Measurements from ENCODE around the gene DNAAF3.

DNAAF3 gene

GRCh38 chr19:55199620-55200204 lies 33.3 kb upstream of the DNAAF3 start:
- Histone ChIP-seq H3K9me3 (ENCODE audit: low read depth, low read length) (no peaks in the 10 kb centered on the region), H3K9ac (ENCODE audit: insufficient read length) (no peak overlapping the region), H3K4me3 (no peak overlapping the region), H3K27ac (no peak overlapping the region), H3K36me3 (ENCODE audit: insufficient read depth, low read length) (no peaks in the 10 kb centered on the region)
- TF ChIP-seq FOXP2 (optimal IDR thresholded peaks at IDR 0.05; ENCODE audit: control extremely low read depth, extremely low read length, insufficient read depth) (no peak), EZH2 (IDR thresholded peaks at IDR 0.05) (no peak), POLR2AphosphoS5 (IDR thresholded peaks at IDR 0.05; ENCODE audit: borderline replicate concordance, low read depth, low read length) (no peak)
- no peak for DNase-seq (ENCODE audit: low read depth, low spot score)

DNA sequence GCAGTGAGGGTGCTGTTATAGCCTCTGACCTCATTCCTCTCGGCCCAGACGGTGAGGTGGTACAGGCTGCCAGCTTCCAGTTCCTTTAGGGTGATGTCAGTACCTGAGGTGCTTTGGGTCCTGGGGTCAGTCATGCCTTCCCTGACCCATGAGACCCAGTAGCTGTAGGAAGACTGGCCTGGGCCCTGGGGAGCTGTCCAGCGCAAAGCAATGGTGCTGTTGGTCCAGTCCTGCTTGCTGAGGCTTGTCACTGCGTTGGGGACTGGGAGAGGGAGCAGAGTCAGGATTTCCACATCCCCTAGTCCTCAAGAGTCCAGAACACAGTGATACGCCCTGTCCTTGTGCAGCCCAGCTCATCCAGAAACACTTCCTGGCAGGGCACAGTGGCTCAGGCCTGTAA lies 32.2 kb upstream of the DNAAF3 start:
- TF ChIP-seq POLR2AphosphoS5 (IDR thresholded peaks at IDR 0.05; ENCODE audit: borderline replicate concordance, low read depth, low read length), result no peak
- no peak for TF ChIP-seq FOXP2 (optimal IDR thresholded peaks at IDR 0.05; ENCODE audit: control extremely low read depth, extremely low read length, insufficient read depth)
- no peak for TF ChIP-seq EZH2 (IDR thresholded peaks at IDR 0.05)
- H3K27ac ChIP-seq, result no peak overlapping the region
- no peak overlapping the region for H3K9ac ChIP-seq (ENCODE audit: insufficient read length)
- no peaks in the 10 kb centered on the region for H3K36me3 ChIP-seq (ENCODE audit: insufficient read depth, low read length)
- no peak overlapping the region for H3K4me3 ChIP-seq
- no peak for DNase-seq (ENCODE audit: low read depth, low spot score)
- no peaks in the 10 kb centered on the region for H3K9me3 ChIP-seq (ENCODE audit: low read depth, low read length)

GRCh38 chr19:55197528-55197927 lies 31.1 kb upstream of the DNAAF3 start:
- no peak for DNase-seq (ENCODE audit: low read depth, low spot score)
- Histone ChIP-seq H3K36me3 (ENCODE audit: insufficient read depth, low read length) (no peaks in the 10 kb centered on the region), H3K9me3 (ENCODE audit: low read depth, low read length) (no peaks in the 10 kb centered on the region), H3K9ac (ENCODE audit: insufficient read length) (no peak overlapping the region), H3K4me3 (no peak overlapping the region), H3K27ac (no peak overlapping the region)
- TF ChIP-seq FOXP2 (optimal IDR thresholded peaks at IDR 0.05; ENCODE audit: control extremely low read depth, extremely low read length, insufficient read depth) (no peak), EZH2 (IDR thresholded peaks at IDR 0.05) (no peak), POLR2AphosphoS5 (IDR thresholded peaks at IDR 0.05; ENCODE audit: borderline replicate concordance, low read depth, low read length) (no peak)

DNA sequence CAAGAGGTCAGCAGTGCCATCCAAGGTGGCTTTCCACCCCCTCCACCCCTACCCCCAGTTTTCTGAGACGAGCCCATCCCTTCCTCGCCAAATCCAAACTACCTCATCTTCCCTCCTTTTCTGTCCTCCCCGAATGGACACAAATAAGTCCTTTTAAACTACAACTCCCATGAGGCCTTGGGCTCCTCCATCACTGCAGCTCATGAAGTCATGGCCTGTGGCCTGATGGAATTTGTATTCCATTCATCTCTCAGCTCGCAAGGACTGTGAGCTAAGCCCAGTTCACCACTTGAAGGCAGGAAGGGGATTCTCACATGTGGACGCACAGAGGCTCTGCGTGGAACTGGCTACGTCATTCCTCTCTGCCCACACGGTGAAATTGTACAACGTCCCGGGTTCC lies 30.4 kb upstream of the DNAAF3 start:
- no peak for DNase-seq (ENCODE audit: low read depth, low spot score)
- no peak for TF ChIP-seq EZH2 (IDR thresholded peaks at IDR 0.05)
- TF ChIP-seq FOXP2 (optimal IDR thresholded peaks at IDR 0.05; ENCODE audit: control extremely low read depth, extremely low read length, insufficient read depth), result no peak
- no peak for TF ChIP-seq POLR2AphosphoS5 (IDR thresholded peaks at IDR 0.05; ENCODE audit: borderline replicate concordance, low read depth, low read length)
- Histone ChIP-seq H3K9ac (ENCODE audit: insufficient read length) (no peak overlapping the region), H3K36me3 (ENCODE audit: insufficient read depth, low read length) (no peaks in the 10 kb centered on the region), H3K27ac (no peak overlapping the region), H3K9me3 (ENCODE audit: low read depth, low read length) (no peaks in the 10 kb centered on the region), H3K4me3 (no peak overlapping the region)

DNA sequence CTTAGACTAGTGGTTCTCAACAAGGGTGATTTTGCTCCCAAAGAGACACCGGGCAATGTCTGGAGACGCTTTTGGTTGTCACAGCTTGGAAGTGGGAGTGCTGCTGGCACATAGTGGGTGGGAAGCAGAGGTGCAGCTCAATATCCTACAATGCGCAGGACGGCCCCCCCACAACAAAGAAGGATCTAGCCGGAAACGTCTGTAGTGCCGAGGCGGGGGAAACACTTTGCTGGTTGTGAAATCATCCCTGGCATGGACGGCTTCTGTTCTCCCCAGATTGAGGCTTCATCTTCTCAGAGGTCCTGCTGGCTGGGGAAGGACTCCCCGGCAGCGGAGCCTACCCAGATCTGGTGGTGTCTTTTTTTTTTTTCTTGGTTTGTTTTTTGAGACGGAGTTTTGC lies 27.1 kb upstream of the DNAAF3 start:
- H3K9ac ChIP-seq (ENCODE audit: insufficient read length), result no peak overlapping the region
- no peaks in the 10 kb centered on the region for H3K36me3 ChIP-seq (ENCODE audit: insufficient read depth, low read length)
- no peak overlapping the region for H3K27ac ChIP-seq
- no peak for DNase-seq (ENCODE audit: low read depth, low spot score)
- H3K4me3 ChIP-seq, result no peak overlapping the region
- no peaks in the 10 kb centered on the region for H3K9me3 ChIP-seq (ENCODE audit: low read depth, low read length)
- TF ChIP-seq EZH2 (IDR thresholded peaks at IDR 0.05), result no peak
- TF ChIP-seq POLR2AphosphoS5 (IDR thresholded peaks at IDR 0.05; ENCODE audit: borderline replicate concordance, low read depth, low read length), result no peak
- no peak for TF ChIP-seq FOXP2 (optimal IDR thresholded peaks at IDR 0.05; ENCODE audit: control extremely low read depth, extremely low read length, insufficient read depth)

GRCh38 chr19:55189403-55189835 lies 23.0 kb upstream of the DNAAF3 start:
- no peak for DNase-seq (ENCODE audit: low read depth, low spot score)
- no peak overlapping the region for H3K4me3 ChIP-seq
- H3K9me3 ChIP-seq (ENCODE audit: low read depth, low read length), result no peaks in the 10 kb centered on the region
- no peaks in the 10 kb centered on the region for H3K36me3 ChIP-seq (ENCODE audit: insufficient read depth, low read length)
- H3K27ac ChIP-seq, result no peak overlapping the region
- H3K9ac ChIP-seq (ENCODE audit: insufficient read length), result no peak overlapping the region
- no peak for TF ChIP-seq FOXP2 (optimal IDR thresholded peaks at IDR 0.05; ENCODE audit: control extremely low read depth, extremely low read length, insufficient read depth)
- TF ChIP-seq EZH2 (IDR thresholded peaks at IDR 0.05), result no peak
- no peak for TF ChIP-seq POLR2AphosphoS5 (IDR thresholded peaks at IDR 0.05; ENCODE audit: borderline replicate concordance, low read depth, low read length)

DNA sequence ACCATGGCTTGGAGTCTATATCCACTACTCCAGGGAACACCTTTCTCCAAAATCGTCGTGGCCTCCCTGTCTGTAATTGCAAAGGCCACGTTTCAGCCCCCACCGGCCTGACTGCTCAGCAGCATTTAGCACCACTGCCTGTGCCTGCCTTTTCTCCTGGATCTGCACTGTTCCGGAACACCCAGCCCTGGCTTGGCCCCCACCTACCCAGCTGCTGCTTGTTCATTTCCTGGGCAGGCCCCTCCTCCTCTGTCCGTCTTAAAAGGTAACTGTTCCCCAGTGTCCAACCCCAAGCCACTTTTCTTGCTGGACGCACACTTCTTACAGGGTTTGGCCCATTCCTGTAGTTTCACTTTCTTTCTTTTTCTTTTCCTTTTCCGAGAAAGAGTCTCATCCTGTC lies 22.2 kb upstream of the DNAAF3 start:
- H3K9me3 ChIP-seq (ENCODE audit: low read depth, low read length), result no peaks in the 10 kb centered on the region
- no peak for TF ChIP-seq EZH2 (IDR thresholded peaks at IDR 0.05)
- no peak for TF ChIP-seq POLR2AphosphoS5 (IDR thresholded peaks at IDR 0.05; ENCODE audit: borderline replicate concordance, low read depth, low read length)
- TF ChIP-seq FOXP2 (optimal IDR thresholded peaks at IDR 0.05; ENCODE audit: control extremely low read depth, extremely low read length, insufficient read depth), result no peak
- H3K36me3 ChIP-seq (ENCODE audit: insufficient read depth, low read length), result no peaks in the 10 kb centered on the region
- no peak overlapping the region for H3K4me3 ChIP-seq
- DNase-seq (ENCODE audit: low read depth, low spot score), result no peak
- H3K27ac ChIP-seq, result no peak overlapping the region
- H3K9ac ChIP-seq (ENCODE audit: insufficient read length), result no peak overlapping the region

DNA sequence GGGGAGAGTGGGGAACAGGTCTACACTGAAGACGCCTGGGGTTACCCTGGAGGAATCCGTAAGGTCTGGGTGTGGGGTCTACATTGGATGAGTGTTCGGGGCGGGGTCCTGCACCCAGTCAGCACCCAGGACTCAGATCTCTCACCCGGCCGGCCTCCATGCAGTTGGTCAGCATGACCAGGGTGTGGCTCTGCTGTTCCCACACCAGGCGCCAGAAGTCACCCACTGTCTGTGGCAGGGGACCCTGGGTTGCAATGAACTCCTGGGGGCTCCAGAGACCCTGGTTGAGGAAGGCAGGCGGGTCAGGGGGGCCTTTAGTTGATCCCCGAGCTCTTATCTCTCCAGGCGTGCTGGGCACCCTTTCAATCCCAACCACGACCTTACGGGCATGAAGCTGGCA lies 19.7 kb upstream of the DNAAF3 start:
- no peak overlapping the region for H3K27ac ChIP-seq
- H3K9ac ChIP-seq (ENCODE audit: insufficient read length), result no peak overlapping the region
- H3K9me3 ChIP-seq (ENCODE audit: low read depth, low read length), result no peaks in the 10 kb centered on the region
- DNase-seq (ENCODE audit: low read depth, low spot score), result no peak
- TF ChIP-seq EZH2 (IDR thresholded peaks at IDR 0.05) (no peak), POLR2AphosphoS5 (IDR thresholded peaks at IDR 0.05; ENCODE audit: borderline replicate concordance, low read depth, low read length) (no peak), FOXP2 (optimal IDR thresholded peaks at IDR 0.05; ENCODE audit: control extremely low read depth, extremely low read length, insufficient read depth) (no peak)
- H3K4me3 ChIP-seq, result no peak overlapping the region
- no peaks in the 10 kb centered on the region for H3K36me3 ChIP-seq (ENCODE audit: insufficient read depth, low read length)

DNA sequence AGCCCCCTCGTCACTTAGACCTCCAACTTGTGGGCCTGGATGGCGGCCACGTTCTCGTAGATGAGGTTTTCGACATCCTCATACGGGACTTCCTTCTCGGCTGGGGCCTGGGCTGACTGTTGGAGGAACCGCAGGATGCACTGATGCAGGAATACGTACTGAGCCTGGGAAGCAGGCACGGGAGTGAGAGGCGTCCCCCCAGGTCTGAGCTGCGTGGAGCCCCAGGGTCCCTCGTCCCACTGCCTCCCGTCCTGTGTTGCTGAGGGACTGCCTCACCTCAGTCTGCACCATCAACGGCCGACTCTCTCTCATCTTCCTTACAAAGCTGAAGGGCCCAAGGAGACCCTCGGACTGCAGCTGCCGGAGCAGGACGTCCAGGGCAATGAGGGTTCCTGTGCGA lies 15.3 kb upstream of the DNAAF3 start:
- DNase-seq (ENCODE audit: low read depth, low spot score), result no peak

More for the DNA sequence above, 15.3 kb upstream of the DNAAF3 start:
- H3K9ac ChIP-seq (ENCODE audit: insufficient read length), result no peak overlapping the region
- no peak overlapping the region for H3K4me3 ChIP-seq
- no peaks in the 10 kb centered on the region for H3K9me3 ChIP-seq (ENCODE audit: low read depth, low read length)
- TF ChIP-seq POLR2AphosphoS5 (IDR thresholded peaks at IDR 0.05; ENCODE audit: borderline replicate concordance, low read depth, low read length), result no peak
- TF ChIP-seq EZH2 (IDR thresholded peaks at IDR 0.05), result no peak
- no peak for TF ChIP-seq FOXP2 (optimal IDR thresholded peaks at IDR 0.05; ENCODE audit: control extremely low read depth, extremely low read length, insufficient read depth)
- no peaks in the 10 kb centered on the region for H3K36me3 ChIP-seq (ENCODE audit: insufficient read depth, low read length)
- H3K27ac ChIP-seq, result no peak overlapping the region

Measured in SK-N-MC (cell line).